ENCODE results near the gene SP140.
"Not testable (repeated sequence)": the region's sequence is repeated elsewhere in the genome, so short reads cannot be mapped to it uniquely, and the experiment has no call there.

Gene SP140

GRCh38 chr2:230225486-230225885, at the start of gene SP140:
Gene SP140, plus strand, starts transcription at chr2:230225736. Its CDS starts 109 bp downstream, at chr2:230225845.
- DNase-seq (ENCODE audit: low read depth in 3 of 3, low spot score in 1 of 3) = peak; percentile 38 to 66 (median 64)

- DNase-seq (ENCODE audit: low read depth in 3 of 3, low spot score in 1 of 3) = no peak
These were observed 48.5 kb upstream of the SP140 start for GRCh38 chr2:230176996-230177395.

- no peak for DNase-seq (ENCODE audit: low read depth in 3 of 3, low spot score in 1 of 3)
These were observed 46.7 kb upstream of the SP140 start for GRCh38 chr2:230178546-230179485.

GRCh38 chr2:230179907-230180306, 45.6 kb upstream of the SP140 start:
- DNase-seq (ENCODE audit: low read depth in 3 of 3, low spot score in 1 of 3) = no peak

- DNase-seq (ENCODE audit: low read depth in 3 of 3, low spot score in 1 of 3) = no peak
These were observed 44.3 kb upstream of the SP140 start for GRCh38 chr2:230181195-230181594.

- no peak for DNase-seq (ENCODE audit: low read depth in 3 of 3, low spot score in 1 of 3)
These were observed 40.6 kb upstream of the SP140 start for GRCh38 chr2:230184727-230185578.

- no peak for DNase-seq (ENCODE audit: low read depth in 3 of 3, low spot score in 1 of 3)
These were observed 23.0 kb upstream of the SP140 start for GRCh38 chr2:230202430-230203109.

GRCh38 chr2:230203110-230203676, 22.3 kb upstream of the SP140 start:
- DNase-seq (ENCODE audit: low read depth in 3 of 3, low spot score in 1 of 3) = no peak

GRCh38 chr2:230205034-230205433, 20.5 kb upstream of the SP140 start:
- DNase-seq (ENCODE audit: low read depth in 3 of 3, low spot score in 1 of 3) = no peak

- no peak for DNase-seq (ENCODE audit: low read depth in 3 of 3, low spot score in 1 of 3)
These were observed 19.8 kb upstream of the SP140 start for GRCh38 chr2:230205721-230206120.

GRCh38 chr2:230208576-230208975, 17.0 kb upstream of the SP140 start:
- DNase-seq (ENCODE audit: low read depth in 3 of 3, low spot score in 1 of 3) = no peak

GRCh38 chr2:230209422-230210051, 16.0 kb upstream of the SP140 start:
- no peak for DNase-seq (ENCODE audit: low read depth in 3 of 3, low spot score in 1 of 3)

- no peak for DNase-seq (ENCODE audit: low read depth in 3 of 3, low spot score in 1 of 3)
These were observed 9.0 kb upstream of the SP140 start for GRCh38 chr2:230216489-230216888.

GRCh38 chr2:230217424-230217823, 8.1 kb upstream of the SP140 start:
- DNase-seq (ENCODE audit: low read depth in 3 of 3, low spot score in 1 of 3) = no peak

GRCh38 chr2:230218421-230218820, 7.1 kb upstream of the SP140 start:
- DNase-seq (ENCODE audit: low read depth in 3 of 3, low spot score in 1 of 3) = no peak

- peak; percentile 17 to 48 (median 41) for DNase-seq (ENCODE audit: low read depth in 3 of 3, low spot score in 1 of 3)
These were observed 5.9 kb upstream of the SP140 start, which contains the start of gene SP110 for GRCh38 chr2:230219419-230220331. Gene SP110, minus strand, starts transcription at chr2:230219984. Its CDS starts 3,057 bp downstream, at chr2:230216927.

GRCh38 chr2:230220347-230220969, 5.1 kb upstream of the SP140 start:
- DNase-seq (ENCODE audit: low read depth in 3 of 3, low spot score in 1 of 3) = no peak

GRCh38 chr2:230221493-230221892, 4.0 kb upstream of the SP140 start:
- no peak for DNase-seq (ENCODE audit: low read depth in 3 of 3, low spot score in 1 of 3)

GRCh38 chr2:230222829-230223228, 2.7 kb upstream of the SP140 start:
- not testable (repeated sequence) for DNase-seq (ENCODE audit: low read depth in 3 of 3, low spot score in 1 of 3)
